Nephron (organoid): ENCODE data around the gene GRIK4.

Experiments
- H3K27ac Mint-ChIP-seq, 3 experiments: 2 replicates each; pipeline ENCODE4 v1.8.0; 2020; ENCODE audit warnings: mixed read lengths in 3 of 3, mild to moderate bottlenecking in 2 of 3, moderate library complexity in 1 of 3
- H3K27me3 Mint-ChIP-seq: 2 replicates; pipeline ENCODE4 v1.8.0; 2021; ENCODE audit warnings: low read depth, mild to moderate bottlenecking, moderate library complexity, mixed read lengths
- H3K36me3 Mint-ChIP-seq: 2 replicates; pipeline ENCODE4 v1.8.0; 2020; ENCODE audit warnings: low read depth, mixed read lengths
- H3K4me1 Mint-ChIP-seq: 2 replicates; pipeline ENCODE4 v1.8.0; 2020; ENCODE audit warnings: mixed read lengths
- H3K4me3 Mint-ChIP-seq, 3 experiments: 2 replicates each; pipeline ENCODE4 v1.8.0; 2020; ENCODE audit warnings: mild to moderate bottlenecking in 3 of 3, mixed read lengths in 3 of 3, moderate library complexity in 2 of 3
- H3K9me3 Mint-ChIP-seq: 2 replicates; pipeline ENCODE4 v1.8.0; 2020; ENCODE audit warnings: mixed read lengths
- TF ChIP-seq, protein P1 (sequence below), 3 experiments: fragments of 200-600 bp; sonication (generic); IDR thresholded peaks; one replicate each; pipeline ENCODE4 v1.5.0; 2021; ENCODE audit warnings: antibody characterized with exemption in 3 of 3; ENCODE audit not compliant: unreplicated experiment in 3 of 3

Gene GRIK4

DNA sequence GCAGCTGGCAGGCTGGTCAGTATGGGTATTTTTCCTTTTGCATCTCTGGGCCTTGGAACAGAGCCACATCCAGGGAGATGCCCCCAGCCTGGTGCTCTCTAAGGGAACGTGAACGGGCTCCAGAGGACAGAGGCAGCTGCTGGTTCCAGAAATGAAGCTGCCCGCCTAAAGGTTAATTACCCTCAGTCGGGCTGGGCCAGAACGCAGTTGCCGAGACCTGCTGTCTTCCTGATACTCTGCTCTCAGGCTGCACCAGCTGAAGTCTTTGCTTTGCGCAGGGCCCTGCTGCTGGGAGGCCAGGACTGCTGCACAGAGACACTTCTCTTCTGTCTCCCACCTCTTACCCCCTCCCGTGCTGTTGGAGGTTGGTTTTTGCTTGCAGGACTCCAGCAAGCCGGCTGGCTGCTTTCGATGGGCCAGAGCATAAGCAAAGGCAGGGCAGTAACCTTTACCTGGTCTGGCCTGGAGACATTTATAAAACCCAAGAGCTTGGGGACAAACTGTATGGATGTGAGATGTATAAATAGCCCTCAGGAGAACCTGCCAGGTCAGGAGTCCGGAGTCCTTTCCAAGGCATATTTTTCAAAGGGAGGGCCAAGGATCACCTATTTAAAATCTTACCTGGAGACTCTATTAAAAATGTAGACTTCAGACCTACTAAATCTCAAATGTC, 197.1 kb downstream of the GRIK4 start:
- Mint-ChIP-seq H3K27ac (peak overlapping the region in 1 of 3 experiments; percentile 4), H3K36me3 (no peaks in the 10 kb centered on the region), H3K27me3 (peaks cover 10% of the 10 kb centered on the region), H3K4me3 (no peak overlapping the region), H3K4me1 (peaks cover 43% of the 10 kb centered on the region), H3K9me3 (peaks cover 23% of the 10 kb centered on the region)
- TF ChIP-seq, protein P1, sequence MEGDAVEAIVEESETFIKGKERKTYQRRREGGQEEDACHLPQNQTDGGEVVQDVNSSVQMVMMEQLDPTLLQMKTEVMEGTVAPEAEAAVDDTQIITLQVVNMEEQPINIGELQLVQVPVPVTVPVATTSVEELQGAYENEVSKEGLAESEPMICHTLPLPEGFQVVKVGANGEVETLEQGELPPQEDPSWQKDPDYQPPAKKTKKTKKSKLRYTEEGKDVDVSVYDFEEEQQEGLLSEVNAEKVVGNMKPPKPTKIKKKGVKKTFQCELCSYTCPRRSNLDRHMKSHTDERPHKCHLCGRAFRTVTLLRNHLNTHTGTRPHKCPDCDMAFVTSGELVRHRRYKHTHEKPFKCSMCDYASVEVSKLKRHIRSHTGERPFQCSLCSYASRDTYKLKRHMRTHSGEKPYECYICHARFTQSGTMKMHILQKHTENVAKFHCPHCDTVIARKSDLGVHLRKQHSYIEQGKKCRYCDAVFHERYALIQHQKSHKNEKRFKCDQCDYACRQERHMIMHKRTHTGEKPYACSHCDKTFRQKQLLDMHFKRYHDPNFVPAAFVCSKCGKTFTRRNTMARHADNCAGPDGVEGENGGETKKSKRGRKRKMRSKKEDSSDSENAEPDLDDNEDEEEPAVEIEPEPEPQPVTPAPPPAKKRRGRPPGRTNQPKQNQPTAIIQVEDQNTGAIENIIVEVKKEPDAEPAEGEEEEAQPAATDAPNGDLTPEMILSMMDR (IDR thresholded peaks at IDR 0.05; ENCODE audit: unreplicated experiment in 3 of 3) = no peak

DNA sequence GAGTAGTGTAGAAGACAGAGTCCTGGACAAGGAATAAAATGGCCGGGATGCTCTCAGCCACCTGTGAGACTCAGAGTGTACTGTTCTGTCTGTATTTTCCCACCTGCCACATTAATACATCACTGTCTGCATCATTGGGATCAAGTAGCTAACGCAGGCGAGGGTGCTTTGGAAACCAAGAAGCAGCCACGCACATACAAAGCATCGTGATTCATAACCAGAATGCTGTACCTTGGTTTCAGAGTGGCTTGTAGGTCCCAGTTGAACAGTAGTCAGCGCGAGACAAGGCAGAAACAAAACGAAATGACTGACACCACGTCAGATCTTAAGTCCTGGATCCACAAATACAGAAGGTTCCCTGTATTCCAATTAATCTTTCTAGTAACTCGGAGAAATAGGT, 198.3 kb downstream of the GRIK4 start:
- Mint-ChIP-seq H3K9me3 (peaks cover 14% of the 10 kb centered on the region), H3K27me3 (peaks cover 11% of the 10 kb centered on the region), H3K36me3 (no peaks in the 10 kb centered on the region), H3K27ac (peak overlapping the region; percentile 49 to 91 (median 86)), H3K4me3 (no peak overlapping the region), H3K4me1 (peaks cover 54% of the 10 kb centered on the region)
- TF ChIP-seq, protein P1 (IDR thresholded peaks at IDR 0.05; ENCODE audit: unreplicated experiment in 3 of 3) = no peak

DNA sequence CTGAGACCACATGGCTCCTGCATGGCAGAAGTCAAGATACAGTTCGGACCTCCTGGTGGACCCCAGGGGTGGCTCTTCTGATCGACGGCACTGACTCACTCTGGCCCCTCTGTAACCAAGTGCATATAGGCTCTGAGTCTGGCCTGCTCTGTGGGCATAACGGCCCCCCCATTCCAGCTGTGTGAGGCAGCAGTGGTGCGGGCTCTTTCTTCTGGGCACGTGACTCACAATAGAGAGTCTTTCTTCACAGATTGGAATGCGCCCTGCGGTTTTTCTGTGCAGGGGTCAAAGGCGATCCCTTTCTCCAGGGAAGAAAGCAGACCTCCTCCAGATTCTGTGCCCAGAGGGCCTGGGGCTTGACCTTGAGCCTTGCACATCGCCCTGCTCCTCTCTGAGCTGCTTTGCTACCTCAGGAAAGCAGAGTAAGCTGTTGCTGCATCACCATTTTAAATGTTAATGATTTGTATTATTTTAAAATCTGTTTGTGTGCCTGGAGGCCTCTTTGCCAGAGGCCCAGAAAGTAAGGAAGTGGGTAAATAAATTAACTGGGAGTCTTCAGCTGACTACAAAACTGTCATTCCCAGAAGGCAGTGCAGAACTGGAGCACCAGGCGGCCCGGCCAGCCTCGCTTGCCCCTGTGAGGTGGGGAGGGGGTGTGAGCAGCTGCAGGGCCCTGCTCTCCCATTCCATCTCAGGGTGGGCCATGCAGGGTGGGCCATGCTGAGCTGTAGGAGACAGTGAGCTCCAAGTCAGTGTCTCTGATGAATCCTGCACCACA, 199.0 kb downstream of the GRIK4 start:
- Mint-ChIP-seq H3K4me1 (peaks cover 54% of the 10 kb centered on the region), H3K27me3 (peaks cover 15% of the 10 kb centered on the region), H3K4me3 (peak overlapping the region in 2 of 3 experiments; percentile 0 to 1), H3K9me3 (peaks cover 13% of the 10 kb centered on the region), H3K27ac (peak overlapping the region; percentile 49 to 91 (median 86)), H3K36me3 (no peaks in the 10 kb centered on the region)
- TF ChIP-seq, protein P1 (IDR thresholded peaks at IDR 0.05; ENCODE audit: unreplicated experiment in 3 of 3) = no peak

DNA sequence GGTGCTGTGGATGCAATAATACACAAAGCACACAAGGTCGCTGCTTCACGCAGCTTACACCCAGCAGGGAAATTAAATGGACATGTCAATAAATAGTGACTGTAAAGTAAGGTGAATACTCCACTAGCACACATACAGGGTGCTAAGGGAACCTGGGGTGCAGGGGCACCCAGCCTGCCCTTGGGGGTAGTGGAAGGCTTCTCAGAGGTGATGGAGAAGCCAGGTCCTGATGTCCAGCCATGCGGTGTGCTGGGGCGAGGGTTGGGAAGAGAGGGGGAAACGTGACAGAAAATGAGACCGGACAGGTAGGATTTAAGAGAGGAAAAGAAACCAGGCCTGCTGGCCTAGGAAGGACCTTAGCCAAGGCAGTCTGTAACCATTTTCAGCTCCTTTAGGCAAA, 200.5 kb downstream of the GRIK4 start:
- no peaks in the 10 kb centered on the region for H3K36me3 Mint-ChIP-seq
- TF ChIP-seq, protein P1 (IDR thresholded peaks at IDR 0.05; ENCODE audit: unreplicated experiment in 3 of 3) = no peak
- H3K27ac Mint-ChIP-seq = peak overlapping the region in 2 of 3 experiments; percentile 63 to 91
- H3K4me3 Mint-ChIP-seq = no peak overlapping the region
- H3K4me1 Mint-ChIP-seq = peaks cover 54% of the 10 kb centered on the region
- peaks cover 3% of the 10 kb centered on the region for H3K9me3 Mint-ChIP-seq
- H3K27me3 Mint-ChIP-seq = peaks cover 19% of the 10 kb centered on the region

DNA sequence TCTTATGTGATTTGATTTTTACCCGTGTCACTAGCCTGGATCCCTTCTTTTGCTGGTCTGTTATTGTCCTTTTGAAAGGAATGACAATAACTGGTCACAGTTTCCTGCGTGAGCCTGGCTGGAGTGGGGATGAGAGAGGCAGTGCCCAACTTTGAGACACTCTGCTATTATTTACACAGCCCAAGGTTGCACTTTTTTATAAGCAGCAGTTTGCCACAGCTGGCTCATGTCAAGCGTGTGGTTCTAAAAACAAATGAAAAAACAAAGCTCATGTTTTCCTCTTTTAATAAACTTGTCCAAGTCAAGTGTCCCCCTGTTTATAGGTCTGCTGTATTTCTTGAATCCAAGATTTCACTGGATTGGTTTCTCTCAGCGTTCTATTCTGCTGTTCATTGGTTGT, 201.3 kb downstream of the GRIK4 start:
- H3K9me3 Mint-ChIP-seq = no peaks in the 10 kb centered on the region
- peak overlapping the region in 1 of 3 experiments; percentile 1 for H3K4me3 Mint-ChIP-seq
- peaks cover 19% of the 10 kb centered on the region for H3K27me3 Mint-ChIP-seq

More for the DNA sequence above, 201.3 kb downstream of the GRIK4 start:
- Mint-ChIP-seq H3K27ac (peak overlapping the region; percentile 31 to 65 (median 58)), H3K4me1 (peaks cover 54% of the 10 kb centered on the region), H3K36me3 (no peaks in the 10 kb centered on the region)
- TF ChIP-seq, protein P1 (IDR thresholded peaks at IDR 0.05; ENCODE audit: unreplicated experiment in 3 of 3) = no peak
